Loucy (cell line): ENCODE results near the gene SCARF2.

Source experiments
- H2AFZ ChIP-seq: fragments of 200-600 bp; sonication (generic); 2 replicates; pipeline ENCODE4 v1.6.0; 2016; ENCODE audit warnings: antibody characterized with exemption, mild to moderate bottlenecking, low read length, moderate library complexity
- H3F3A ChIP-seq: fragments of 200-600 bp; 2 replicates; pipeline ENCODE4 v1.6.0; 2016; ENCODE audit warnings: antibody characterized with exemption, low read depth, mild to moderate bottlenecking
- H3K27me3 ChIP-seq: fragments of 200-600 bp; sonication (generic); 2 replicates; pipeline ENCODE4 v1.6.1; 2014; ENCODE audit warnings: low read length, mild to moderate bottlenecking; ENCODE audit not compliant: insufficient read depth, poor library complexity, severe bottlenecking
- H3K36me3 ChIP-seq: fragments of 200-600 bp; sonication (generic); 2 replicates; pipeline ENCODE4 v1.6.1; 2016; ENCODE audit warnings: low read length; ENCODE audit not compliant: insufficient read depth
- H3K4me1 ChIP-seq: fragments of 200-600 bp; sonication (generic); 2 replicates; pipeline ENCODE4 v1.5.1; 2014; ENCODE audit warnings: low read length, mild to moderate bottlenecking; ENCODE audit not compliant: insufficient read depth, poor library complexity, severe bottlenecking
- H3K4me2 ChIP-seq: fragments of 200-600 bp; sonication (generic); 2 replicates; pipeline ENCODE4 v1.6.0; 2014; ENCODE audit warnings: antibody characterized with exemption, low read length, low read depth, mild to moderate bottlenecking; ENCODE audit not compliant: poor library complexity, severe bottlenecking
- H3K4me3 ChIP-seq: fragments of 200-600 bp; sonication (generic); 2 replicates; pipeline ENCODE4 v1.5.1; 2014; ENCODE audit warnings: low read length, mild to moderate bottlenecking, mixed read lengths; ENCODE audit not compliant: poor library complexity, severe bottlenecking
- H3K79me2 ChIP-seq: fragments of 200-600 bp; sonication (generic); 2 replicates; pipeline ENCODE4 v1.6.1; 2014; ENCODE audit warnings: low read length; ENCODE audit not compliant: insufficient read depth
- H3K9ac ChIP-seq: fragments of 200-600 bp; sonication (generic); 2 replicates; pipeline ENCODE4 v1.6.0; 2014; ENCODE audit warnings: mild to moderate bottlenecking, low read depth, low read length, moderate library complexity; ENCODE audit not compliant: poor library complexity, severe bottlenecking
- H3K9me2 ChIP-seq: fragments of 200-600 bp; sonication (generic); replicated peaks from 2 replicates; pipeline ENCODE4 v1.6.1; 2016; ENCODE audit warnings: low read depth, low read length, mixed read lengths
- H3K9me3 ChIP-seq: fragments of 200-600 bp; sonication (generic); 2 replicates; pipeline ENCODE4 v1.6.1; 2014; ENCODE audit warnings: mild to moderate bottlenecking, antibody characterized with exemption, low read length, low read depth; ENCODE audit not compliant: insufficient read depth
- H4K20me1 ChIP-seq: fragments of 200-600 bp; sonication (generic); 2 replicates; pipeline ENCODE4 v1.6.0; 2014; ENCODE audit warnings: antibody characterized with exemption, low read length, mild to moderate bottlenecking; ENCODE audit not compliant: insufficient read depth, poor library complexity, severe bottlenecking
- CTCF ChIP-seq: fragments of 200-600 bp; sonication (generic); conservative IDR thresholded peaks from 2 replicates; pipeline ENCODE4 v1.5.1; 2014; ENCODE audit warnings: mild to moderate bottlenecking, antibody characterized with exemption, low read length
- EZH2phosphoT487 ChIP-seq: fragments of 200-600 bp; IDR thresholded peaks from 2 replicates; pipeline ENCODE4 v1.6.1; 2018; ENCODE audit warnings: antibody characterized with exemption, mild to moderate bottlenecking, moderate library complexity, borderline replicate concordance

Gene SCARF2

GRCh38 chr22:20450551-20450906, 12.9 kb upstream of the SCARF2 start:
- Histone ChIP-seq H4K20me1 (no peaks in the 10 kb centered on the region), H3K9ac (no peak overlapping the region), H3K36me3 (no peaks in the 10 kb centered on the region), H3K79me2 (no peaks in the 10 kb centered on the region), H3K4me1 (no peaks in the 10 kb centered on the region), H2AFZ (no peak overlapping the region), H3F3A (no peaks in the 10 kb centered on the region), H3K4me3 (no peak overlapping the region), H3K9me3 (no peaks in the 10 kb centered on the region), H3K4me2 (no peak overlapping the region), H3K9me2 (no peaks in the 10 kb centered on the region), H3K27me3 (no peaks in the 10 kb centered on the region)
- no peak for TF ChIP-seq CTCF
- no peak for TF ChIP-seq EZH2phosphoT487

- Histone ChIP-seq H3F3A (no peaks in the 10 kb centered on the region), H3K4me3 (no peak overlapping the region), H3K79me2 (no peaks in the 10 kb centered on the region), H3K4me1 (no peaks in the 10 kb centered on the region), H3K9me2 (no peaks in the 10 kb centered on the region), H3K9me3 (no peaks in the 10 kb centered on the region), H3K27me3 (no peaks in the 10 kb centered on the region), H3K4me2 (no peak overlapping the region), H3K9ac (no peak overlapping the region), H3K36me3 (no peaks in the 10 kb centered on the region), H4K20me1 (no peaks in the 10 kb centered on the region), H2AFZ (no peak overlapping the region)
- no peak for TF ChIP-seq EZH2phosphoT487
- TF ChIP-seq CTCF = no peak
These were observed 12.4 kb upstream of the SCARF2 start for GRCh38 chr22:20449819-20450550.

- H3K36me3 ChIP-seq = no peaks in the 10 kb centered on the region
- no peaks in the 10 kb centered on the region for H3K9me2 ChIP-seq
- no peaks in the 10 kb centered on the region for H3F3A ChIP-seq
- TF ChIP-seq CTCF (no peak), EZH2phosphoT487 (no peak)
- H2AFZ ChIP-seq = no peak overlapping the region
- no peaks in the 10 kb centered on the region for H3K79me2 ChIP-seq
- H3K4me2 ChIP-seq = no peak overlapping the region
- H3K4me1 ChIP-seq = no peaks in the 10 kb centered on the region
- H4K20me1 ChIP-seq = no peaks in the 10 kb centered on the region
- H3K4me3 ChIP-seq = no peak overlapping the region
- no peaks in the 10 kb centered on the region for H3K27me3 ChIP-seq
- H3K9ac ChIP-seq = no peak overlapping the region
- no peaks in the 10 kb centered on the region for H3K9me3 ChIP-seq
These were observed 11.0 kb upstream of the SCARF2 start for GRCh38 chr22:20448630-20449029.
